A172 (cell line): Measurements from ENCODE around the gene DLGAP5. TPM values are rescaled to one million over a fixed set of nuclear protein-coding genes. Genes with fewer than 3 reads are reported as not detected.

Experiments
- DNase-seq: peaks from one replicate; pipeline ENCODE4 v3.0.0-alpha.2; 2015; ENCODE audit warnings: low spot score
- total RNA-seq: library from RNA; depleted of rRNA; stranded (reverse); fragments of >200 nt; shearing (Covaris generic); gene quantifications from 2 replicates; pipeline ENCODE4 v1.2.3, GENCODE V29; 2014

DLGAP5 gene
- total RNA-seq, 1 experiment from 2014 or later: 58.4 TPM

DNA sequence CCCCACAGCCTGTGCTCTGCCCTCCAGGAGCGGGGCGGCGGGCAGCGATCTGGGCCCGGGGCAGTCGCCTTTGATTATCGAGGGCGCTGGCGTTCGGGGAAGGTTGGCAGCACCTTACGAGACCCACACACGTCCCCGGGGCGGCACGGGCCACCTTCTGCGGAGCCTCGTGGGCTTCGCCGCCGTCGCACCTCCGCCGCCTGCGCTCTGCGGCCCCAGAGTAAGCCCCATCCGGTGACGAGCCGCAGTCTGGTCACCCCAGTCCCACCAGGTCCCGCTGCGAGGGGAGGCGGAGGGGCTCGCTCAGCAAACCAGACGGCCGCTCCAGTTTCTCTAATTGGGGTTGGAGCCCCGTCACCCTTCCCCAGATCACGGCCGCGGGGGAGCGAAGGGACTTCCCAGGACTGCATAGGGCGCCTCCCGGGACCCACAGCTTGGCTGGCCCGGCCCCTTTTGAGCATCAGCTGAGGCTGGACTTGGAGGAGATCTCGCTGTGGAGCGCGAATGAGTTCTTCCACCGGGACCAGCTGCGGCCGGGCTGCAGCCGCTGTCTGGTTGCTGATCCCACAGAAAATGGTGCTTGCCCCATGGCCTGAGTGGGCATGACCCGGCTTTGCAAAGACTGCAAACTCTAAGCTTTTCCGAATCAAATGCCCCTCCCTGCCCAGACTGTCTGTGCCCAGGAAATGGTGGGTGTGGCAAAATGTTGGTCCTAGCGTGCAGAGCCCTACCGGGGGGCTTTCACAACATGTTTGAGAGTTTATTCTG, 61.8 kb downstream of the DLGAP5 start:
- peak; percentile 28 for DNase-seq

DNA sequence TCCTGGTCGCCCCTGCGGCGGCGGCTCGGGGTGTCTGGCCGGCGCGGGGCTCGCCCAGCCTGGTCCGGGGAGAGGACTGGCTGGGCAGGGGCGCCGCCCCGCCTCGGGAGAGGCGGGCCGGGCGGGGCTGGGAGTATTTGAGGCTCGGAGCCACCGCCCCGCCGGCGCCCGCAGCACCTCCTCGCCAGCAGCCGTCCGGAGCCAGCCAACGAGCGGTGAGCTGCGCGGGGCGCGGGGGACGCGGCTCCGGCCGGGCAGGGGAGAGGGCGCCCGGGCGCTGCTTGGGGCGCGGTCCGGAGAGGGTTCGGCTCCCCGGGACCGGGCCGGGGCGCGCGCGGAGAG, 62.3 kb downstream of the DLGAP5 start, which contains the start of gene LGALS3:
LGALS3 (plus strand) TSS at position 167 of the 342 bp plus-strand sequence. CDS start 8,122 bp downstream, outside the sequence.
- DNase-seq: no peak

DNA sequence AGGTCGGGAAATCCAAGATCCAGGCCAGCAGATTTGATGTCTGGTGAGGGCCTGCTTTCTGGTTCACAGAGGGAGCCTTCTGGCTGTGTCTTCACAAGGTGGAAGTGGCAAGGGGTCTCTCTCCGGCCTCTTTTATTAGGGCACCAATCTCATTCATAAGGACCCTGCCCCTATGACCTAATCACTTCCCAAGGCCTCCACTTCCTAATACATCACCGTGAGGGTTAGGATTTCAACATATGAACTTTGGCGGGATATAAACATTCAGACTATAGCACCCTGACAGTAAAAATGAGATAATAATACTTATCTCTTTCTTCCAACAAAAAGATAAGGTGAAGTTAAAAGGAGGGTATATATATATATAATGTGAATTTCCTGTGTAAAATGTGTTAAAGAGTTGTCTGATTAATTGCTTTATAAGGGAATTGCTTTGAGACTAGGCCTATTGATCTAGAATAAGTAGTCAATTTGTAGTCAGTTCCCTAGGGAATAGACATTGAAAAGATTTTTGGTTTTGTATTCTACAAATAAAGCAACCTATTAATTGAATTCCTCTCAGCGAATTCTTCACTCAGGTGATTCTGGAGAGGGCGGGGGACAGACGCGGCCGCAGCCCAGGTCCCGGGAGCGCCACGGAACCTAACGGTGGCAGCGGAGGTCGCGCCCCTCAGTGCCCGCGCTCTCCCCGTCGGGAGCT, 62.8 kb downstream of the DLGAP5 start:
- no peak for DNase-seq

DNA sequence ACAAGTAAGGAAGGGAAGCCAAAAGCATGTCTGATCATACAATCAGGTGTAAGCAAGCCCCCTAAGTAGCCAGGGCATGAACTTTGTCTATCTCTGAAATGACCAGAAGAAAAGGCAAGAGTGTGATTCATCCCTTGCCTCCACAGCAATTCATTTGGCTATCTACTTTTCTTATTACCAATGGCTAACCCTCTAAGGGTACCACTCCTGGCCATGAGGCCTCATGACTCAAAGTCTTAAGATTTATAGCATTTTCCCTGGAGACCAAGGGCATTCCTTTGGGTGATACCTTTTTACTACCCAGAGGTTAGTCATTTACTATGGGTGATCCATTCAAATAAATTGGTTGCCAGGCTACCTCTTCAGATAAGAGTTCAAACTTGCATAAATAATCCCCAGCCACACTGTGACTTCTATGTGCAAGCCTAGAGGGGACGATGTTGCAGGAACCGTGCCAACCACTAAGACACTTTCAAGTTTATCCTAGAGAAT, 63.9 kb downstream of the DLGAP5 start:
- DNase-seq: peak; percentile 82

- DNase-seq: no peak
These were observed 64.4 kb downstream of the DLGAP5 start for GRCh38 chr14:55126932-55127459.

GRCh38 chr14:55126034-55126433, 65.4 kb downstream of the DLGAP5 start:
- no peak for DNase-seq

GRCh38 chr14:55125403-55125802, 66.0 kb downstream of the DLGAP5 start:
- peak; percentile 53 for DNase-seq

- DNase-seq: no peak
These were observed 66.5 kb downstream of the DLGAP5 start for GRCh38 chr14:55124774-55125386.

GRCh38 chr14:55123852-55124639, 67.3 kb downstream of the DLGAP5 start:
- DNase-seq: no peak

DNA sequence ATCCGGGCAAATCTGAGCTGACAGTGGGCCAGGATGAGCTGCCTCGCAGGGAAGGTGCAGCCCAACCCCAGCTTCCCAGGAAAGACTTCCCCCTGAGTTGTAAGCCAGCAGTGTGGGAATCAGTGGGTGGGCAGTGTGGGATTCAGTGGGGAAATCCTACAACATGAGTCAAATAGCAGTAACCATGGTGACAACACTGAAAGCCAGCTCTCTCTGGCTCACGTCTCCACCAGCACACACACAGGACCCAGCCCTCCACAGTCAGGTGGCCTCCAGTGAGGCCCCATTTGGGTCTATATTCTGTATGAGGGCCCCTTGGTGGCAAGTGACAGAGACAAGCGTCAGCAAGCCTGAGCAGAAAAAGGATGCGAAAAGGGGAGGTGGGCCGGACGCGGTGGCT, 68.3 kb downstream of the DLGAP5 start:
- peak; percentile 70 for DNase-seq

- DNase-seq: no peak
These were observed 68.9 kb downstream of the DLGAP5 start for GRCh38 chr14:55122440-55122986.

DNA sequence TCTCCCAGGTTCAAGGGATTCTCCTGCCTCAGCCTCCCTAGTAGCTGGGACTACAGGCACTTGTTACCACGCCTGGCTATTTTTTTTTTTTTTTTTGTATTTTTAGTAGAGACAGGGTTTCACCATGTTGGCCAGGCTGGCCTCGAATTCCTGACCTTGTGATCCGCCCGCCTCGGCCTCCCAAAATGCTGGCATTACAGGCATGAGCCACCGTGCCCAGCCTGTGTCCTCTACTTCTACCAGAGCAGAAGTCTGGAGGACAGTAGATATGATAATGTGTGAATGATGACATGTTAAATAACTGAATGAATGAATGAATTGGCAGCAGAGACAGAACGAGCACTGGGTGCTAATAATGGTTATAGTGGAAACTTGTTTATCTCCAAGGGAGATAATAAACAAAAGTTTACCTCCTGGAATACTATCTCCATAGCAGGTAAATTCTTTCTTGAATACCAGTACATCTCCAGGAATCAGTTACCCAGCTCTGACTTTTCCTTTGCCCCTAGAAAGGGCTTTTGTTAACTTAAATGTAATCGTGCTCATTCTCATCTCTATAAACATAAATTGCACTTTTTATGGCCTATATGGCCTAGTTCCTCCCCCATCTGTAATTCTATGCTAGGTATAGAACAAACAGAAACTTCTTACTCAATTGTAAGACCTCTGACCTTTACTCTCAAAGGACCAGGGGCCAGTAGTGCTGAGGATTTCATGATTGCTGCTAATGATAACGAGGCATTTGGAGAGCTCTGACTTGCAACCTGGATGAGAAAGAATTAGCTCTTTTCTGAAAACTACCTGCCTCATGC, 69.6 kb downstream of the DLGAP5 start:
- DNase-seq: no peak

- no peak for DNase-seq
These were observed 70.6 kb downstream of the DLGAP5 start for GRCh38 chr14:55120571-55121495.

- DNase-seq: no peak
These were observed 72.6 kb downstream of the DLGAP5 start for GRCh38 chr14:55118761-55119160.

DNA sequence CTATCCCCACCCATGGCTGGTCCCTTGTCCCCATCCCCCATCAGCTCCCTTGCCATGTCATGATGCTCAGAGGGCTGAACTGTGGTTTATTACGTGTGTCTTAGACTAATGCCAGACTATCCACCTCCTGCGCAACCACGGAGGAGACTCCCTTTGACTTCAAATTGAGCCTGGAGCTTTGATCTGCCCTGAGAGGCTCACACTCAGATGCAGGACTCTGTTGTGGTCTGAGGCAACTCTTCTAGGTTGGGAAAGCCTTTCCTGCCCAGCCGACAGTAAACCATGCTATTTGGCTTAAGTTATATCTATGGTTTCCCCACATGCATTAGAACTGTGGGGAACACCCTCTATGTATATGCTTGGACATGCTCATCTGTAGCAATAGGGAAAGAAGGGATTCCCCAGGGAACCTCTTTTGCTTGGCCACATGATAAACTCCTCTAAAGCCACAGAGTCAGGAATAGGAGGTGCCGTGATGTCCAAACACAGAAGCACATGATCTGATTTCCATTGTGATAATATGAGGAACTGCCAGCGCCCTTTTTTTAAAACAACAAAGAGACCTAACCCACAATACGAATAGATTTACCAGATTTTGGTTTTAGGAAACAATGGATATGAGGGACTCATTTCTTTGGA, 73.5 kb downstream of the DLGAP5 start:
- DNase-seq: no peak

- no peak for DNase-seq
These were observed 74.9 kb downstream of the DLGAP5 start for GRCh38 chr14:55116246-55117030.

DNA sequence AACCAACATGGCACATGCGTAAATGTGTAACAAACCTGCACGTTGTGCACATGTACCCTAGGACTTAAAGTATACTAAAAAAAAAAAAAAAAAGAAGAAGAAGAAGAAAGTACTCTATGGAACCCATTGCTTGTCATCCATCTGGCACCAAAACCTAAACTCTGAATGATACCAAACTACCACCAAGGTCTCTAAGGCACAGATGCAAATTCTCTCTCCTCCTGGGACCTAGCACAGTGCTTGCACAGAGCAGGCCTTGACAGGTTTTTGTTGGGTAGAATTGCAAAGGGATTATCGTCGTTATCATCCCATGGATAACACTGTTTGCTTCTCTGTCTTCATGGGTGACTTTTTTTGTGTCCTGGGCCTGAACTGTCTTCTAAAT, 75.5 kb downstream of the DLGAP5 start:
- DNase-seq: no peak

- DNase-seq: no peak
These were observed 75.9 kb downstream of the DLGAP5 start for GRCh38 chr14:55115460-55115859.
